HG03103 (cell line): Measurements from ENCODE around the gene INTS6.

ENCODE experiments used
- ATAC-seq: cut with Tn5 transposase; IDR thresholded peaks from one replicate; pipeline ENCODE4 v1.9.1; 2021; ENCODE audit warnings: low read depth; ENCODE audit not compliant: unreplicated experiment

Gene INTS6

GRCh38 chr13:51452361-51453206 is at the start of gene INTS6:
Gene INTS6 (minus strand): TSS chr13:51453036. CDS start chr13:51452525, 511 bp downstream.
- peak; percentile 66 for ATAC-seq

GRCh38 chr13:51502153-51502651 is 49.4 kb upstream of the INTS6 start:
- ATAC-seq, result peak; percentile 89

- ATAC-seq, result peak; percentile 28
Measured at GRCh38 chr13:51501592-51502152, 48.8 kb upstream of the INTS6 start.

GRCh38 chr13:51501096-51501495 is 48.3 kb upstream of the INTS6 start:
- ATAC-seq, result no peak

GRCh38 chr13:51500687-51501086 is 47.9 kb upstream of the INTS6 start:
- no peak for ATAC-seq

- ATAC-seq, result no peak
Measured at GRCh38 chr13:51499841-51500240, 47.0 kb upstream of the INTS6 start.

- ATAC-seq, result no peak
Measured at GRCh38 chr13:51495316-51495715, 42.5 kb upstream of the INTS6 start.

GRCh38 chr13:51494156-51494555 is 41.3 kb upstream of the INTS6 start:
- ATAC-seq, result no peak

- no peak for ATAC-seq
Measured at GRCh38 chr13:51488212-51488611, 35.4 kb upstream of the INTS6 start.

- ATAC-seq, result no peak
Measured at GRCh38 chr13:51481656-51482055, 28.8 kb upstream of the INTS6 start.

GRCh38 chr13:51479199-51479523 is 26.3 kb upstream of the INTS6 start:
- ATAC-seq, result no peak

- no peak for ATAC-seq
Measured at GRCh38 chr13:51478418-51479198, 25.8 kb upstream of the INTS6 start.

- no peak for ATAC-seq
Measured at GRCh38 chr13:51477653-51478324, 25.0 kb upstream of the INTS6 start.

GRCh38 chr13:51477149-51477548 is 24.3 kb upstream of the INTS6 start:
- no peak for ATAC-seq

GRCh38 chr13:51475727-51476501 is 23.1 kb upstream of the INTS6 start:
- ATAC-seq, result no peak

GRCh38 chr13:51469790-51470189 is 17.0 kb upstream of the INTS6 start:
- ATAC-seq, result no peak

GRCh38 chr13:51467730-51468129 is 14.9 kb upstream of the INTS6 start:
- ATAC-seq, result no peak

GRCh38 chr13:51465124-51465523 is 12.3 kb upstream of the INTS6 start:
- no peak for ATAC-seq

GRCh38 chr13:51457086-51457815 is 4.4 kb upstream of the INTS6 start:
- no peak for ATAC-seq
